Erythroblast (primary cell): ENCODE measurements around the gene NR1H3.

Experiments
- DNase-seq, 2 experiments: peaks; one replicate each; lab custom pipeline; 2025; lab: John Stamatoyannopoulos, UW
- GATA1 ChIP-seq: IDR thresholded peaks from 2 replicates; pipeline ENCODE4 v1.6.1; 2011; ENCODE audit warnings: low read depth, mild to moderate bottlenecking, control low read depth, low read length, moderate library complexity
- POLR2A ChIP-seq: IDR thresholded peaks from 2 replicates; pipeline ENCODE4 v1.6.1; 2011; ENCODE audit warnings: mild to moderate bottlenecking, low read length

NR1H3 gene

DNA sequence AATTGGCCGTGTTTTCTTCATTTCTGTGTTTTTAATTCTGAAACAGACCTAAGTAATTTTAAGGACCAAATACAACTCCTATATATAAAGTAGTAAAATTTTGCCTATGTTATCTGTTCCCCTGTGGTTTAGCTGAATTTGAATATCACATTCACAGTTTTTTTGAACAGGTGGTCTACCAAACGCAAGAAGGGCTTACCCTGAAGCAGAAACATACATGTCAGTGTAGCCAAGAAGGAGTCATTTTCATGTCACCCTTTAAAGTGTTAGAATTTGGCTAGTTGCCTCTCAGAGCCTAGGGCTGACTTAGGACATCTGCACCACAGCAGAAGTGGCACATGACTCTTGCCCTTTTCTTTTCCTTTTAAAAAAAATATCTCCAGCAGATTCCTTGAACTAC lies 60.4 kb downstream of the NR1H3 start:
- DNase-seq, result no peak
- no peak for TF ChIP-seq GATA1
- TF ChIP-seq POLR2A, result no peak
